HEK293 (cell line): ENCODE measurements around the gene PMS1.

ENCODE experiments used
- BCL11A ChIP-seq: fragments of 450-650 bp; formaldehyde crosslinking; IDR thresholded peaks from 2 replicates; pipeline ENCODE4 v1.5.1; 2016; ENCODE audit warnings: low read depth, missing biosample characterization, missing genetic modification characterization
- MZF1 ChIP-seq: fragments of 450-650 bp; formaldehyde crosslinking; IDR thresholded peaks from 2 replicates; pipeline ENCODE4 v1.5.1; 2017; ENCODE audit warnings: missing biosample characterization, missing genetic modification characterization, borderline replicate concordance
- SETDB1 ChIP-seq: IDR thresholded peaks from one replicate; pipeline ENCODE4 v1.6.1; 2017; ENCODE audit warnings: mild to moderate bottlenecking, low read length, moderate library complexity, mixed read lengths; ENCODE audit not compliant: insufficient read length
- ZNF114 ChIP-seq: fragments of 450-650 bp; formaldehyde crosslinking; IDR thresholded peaks from 2 replicates; pipeline ENCODE4 v1.5.0; 2017; ENCODE audit warnings: missing biosample characterization, missing genetic modification characterization
- ZNF146 ChIP-seq: fragments of 450-650 bp; formaldehyde crosslinking; IDR thresholded peaks from 2 replicates; pipeline ENCODE4 v1.5.1; 2016; ENCODE audit warnings: missing biosample characterization, missing genetic modification characterization
- ZNF24 ChIP-seq: fragments of 450-650 bp; formaldehyde crosslinking; IDR thresholded peaks from 2 replicates; pipeline ENCODE4 v1.5.1; 2016; ENCODE audit warnings: missing biosample characterization, missing genetic modification characterization
- ZNF513 ChIP-seq: fragments of 450-650 bp; IDR thresholded peaks from 2 replicates; pipeline ENCODE4 v1.5.1; 2018; ENCODE audit warnings: missing biosample characterization, missing genetic modification characterization
- ZNF626 ChIP-seq: fragments of 450-650 bp; sonication (Bioruptor Pico); formaldehyde crosslinking; IDR thresholded peaks from 2 replicates; pipeline ENCODE4 v1.5.1; 2018; ENCODE audit warnings: missing biosample characterization, missing genetic modification characterization, inconsistent platforms
- ZNF664 ChIP-seq: fragments of 450-650 bp; formaldehyde crosslinking; IDR thresholded peaks from 2 replicates; pipeline ENCODE4 v1.5.1; 2016; ENCODE audit warnings: missing biosample characterization, missing genetic modification characterization
- TF ChIP-seq, protein P1 (sequence below): fragments of 450-650 bp; formaldehyde crosslinking; IDR thresholded peaks from 2 replicates; pipeline ENCODE4 v1.5.1; 2016; ENCODE audit warnings: missing biosample characterization, missing genetic modification characterization
- TF ChIP-seq, protein P2 (sequence below): fragments of 450-650 bp; formaldehyde crosslinking; IDR thresholded peaks from 2 replicates; pipeline ENCODE4 v1.5.1; 2016; ENCODE audit warnings: missing biosample characterization, missing genetic modification characterization

GRCh38 chr2:189821953-189822748 is 37.9 kb downstream of the PMS1 start:
- TF ChIP-seq SETDB1 (no peak), BCL11A (tag by site-specific recombination) (no peak), ZNF114 (no peak), ZNF626 (tag by site-specific recombination) (no peak), MZF1 (tag by site-specific recombination) (no peak), ZNF146 (tag by site-specific recombination) (no peak), ZNF664 (tag by site-specific recombination) (no peak), ZNF24 (no peak; the same call in 1 of the 2 replicates), ZNF513 (tag by site-specific recombination) (no peak)
- TF ChIP-seq, protein P1, sequence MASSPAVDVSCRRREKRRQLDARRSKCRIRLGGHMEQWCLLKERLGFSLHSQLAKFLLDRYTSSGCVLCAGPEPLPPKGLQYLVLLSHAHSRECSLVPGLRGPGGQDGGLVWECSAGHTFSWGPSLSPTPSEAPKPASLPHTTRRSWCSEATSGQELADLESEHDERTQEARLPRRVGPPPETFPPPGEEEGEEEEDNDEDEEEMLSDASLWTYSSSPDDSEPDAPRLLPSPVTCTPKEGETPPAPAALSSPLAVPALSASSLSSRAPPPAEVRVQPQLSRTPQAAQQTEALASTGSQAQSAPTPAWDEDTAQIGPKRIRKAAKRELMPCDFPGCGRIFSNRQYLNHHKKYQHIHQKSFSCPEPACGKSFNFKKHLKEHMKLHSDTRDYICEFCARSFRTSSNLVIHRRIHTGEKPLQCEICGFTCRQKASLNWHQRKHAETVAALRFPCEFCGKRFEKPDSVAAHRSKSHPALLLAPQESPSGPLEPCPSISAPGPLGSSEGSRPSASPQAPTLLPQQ (tag by site-specific recombination) = no peak
- TF ChIP-seq, protein P2, sequence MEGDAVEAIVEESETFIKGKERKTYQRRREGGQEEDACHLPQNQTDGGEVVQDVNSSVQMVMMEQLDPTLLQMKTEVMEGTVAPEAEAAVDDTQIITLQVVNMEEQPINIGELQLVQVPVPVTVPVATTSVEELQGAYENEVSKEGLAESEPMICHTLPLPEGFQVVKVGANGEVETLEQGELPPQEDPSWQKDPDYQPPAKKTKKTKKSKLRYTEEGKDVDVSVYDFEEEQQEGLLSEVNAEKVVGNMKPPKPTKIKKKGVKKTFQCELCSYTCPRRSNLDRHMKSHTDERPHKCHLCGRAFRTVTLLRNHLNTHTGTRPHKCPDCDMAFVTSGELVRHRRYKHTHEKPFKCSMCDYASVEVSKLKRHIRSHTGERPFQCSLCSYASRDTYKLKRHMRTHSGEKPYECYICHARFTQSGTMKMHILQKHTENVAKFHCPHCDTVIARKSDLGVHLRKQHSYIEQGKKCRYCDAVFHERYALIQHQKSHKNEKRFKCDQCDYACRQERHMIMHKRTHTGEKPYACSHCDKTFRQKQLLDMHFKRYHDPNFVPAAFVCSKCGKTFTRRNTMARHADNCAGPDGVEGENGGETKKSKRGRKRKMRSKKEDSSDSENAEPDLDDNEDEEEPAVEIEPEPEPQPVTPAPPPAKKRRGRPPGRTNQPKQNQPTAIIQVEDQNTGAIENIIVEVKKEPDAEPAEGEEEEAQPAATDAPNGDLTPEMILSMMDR (tag by site-specific recombination) = no peak
